PFSK-1 (cell line): ENCODE measurements around the gene PPFIA3.

ENCODE experiments used
- POLR2AphosphoS5 ChIP-seq: IDR thresholded peaks from 2 replicates; pipeline ENCODE4 v1.6.1; 2012; ENCODE audit warnings: low read depth, mild to moderate bottlenecking, control low read depth, low read length, moderate library complexity
- REST ChIP-seq, 2 experiments: IDR thresholded peaks; 2 replicates each; pipeline versions ENCODE4 v1.6.1 to v1.8.0; 2011 to 2012; ENCODE audit warnings: low read depth in 2 of 2, low read length in 2 of 2, control low read depth in 1 of 2, inconsistent platforms in 1 of 2, mild to moderate bottlenecking in 1 of 2, moderate library complexity in 1 of 2; ENCODE audit not compliant: insufficient read depth in 1 of 2
- TAF1 ChIP-seq: IDR thresholded peaks from 2 replicates; pipeline ENCODE4 v1.6.1; 2012; ENCODE audit warnings: low read length, control low read depth, borderline replicate concordance; ENCODE audit not compliant: insufficient read depth

- TF ChIP-seq TAF1 (no peak), POLR2AphosphoS5 (no peak; the same call in 1 of the 2 replicates), REST (IDR thresholded peaks at IDR 0.05; ENCODE audit: insufficient read depth in 1 of 2, low read depth in 2 of 2, low read length in 2 of 2) (no peak)
These were observed 11.5 kb upstream of the PPFIA3 start for GRCh38 chr19:49107625-49108459.
